Measurements from ENCODE around the gene PALMD.

PALMD gene

GRCh38 chr1:99634971-99635624, 10.8 kb upstream of the PALMD start:
- no peak for DNase-seq (ENCODE audit: low read depth)

- DNase-seq (ENCODE audit: low read depth) = no peak
These were observed 10.2 kb upstream of the PALMD start for GRCh38 chr1:99635664-99636063.

- DNase-seq (ENCODE audit: low read depth) = no peak
These were observed 9.2 kb upstream of the PALMD start for GRCh38 chr1:99636647-99637175.

- no peak for DNase-seq (ENCODE audit: low read depth)
These were observed 7.1 kb upstream of the PALMD start for GRCh38 chr1:99638853-99639252.

GRCh38 chr1:99639408-99639807, 6.5 kb upstream of the PALMD start:
- DNase-seq (ENCODE audit: low read depth) = no peak

- DNase-seq (ENCODE audit: low read depth) = no peak
These were observed 6.0 kb upstream of the PALMD start for GRCh38 chr1:99639945-99640344.

GRCh38 chr1:99640672-99641071, 5.2 kb upstream of the PALMD start:
- no peak for DNase-seq (ENCODE audit: low read depth)

GRCh38 chr1:99641558-99641957, 4.4 kb upstream of the PALMD start:
- DNase-seq (ENCODE audit: low read depth) = no peak

- no peak for DNase-seq (ENCODE audit: low read depth)
These were observed 3.9 kb upstream of the PALMD start for GRCh38 chr1:99642053-99642452.

- DNase-seq (ENCODE audit: low read depth) = no peak
These were observed 2.7 kb upstream of the PALMD start for GRCh38 chr1:99643021-99643779.

GRCh38 chr1:99644279-99645004, 1.5 kb upstream of the PALMD start:
- no peak for DNase-seq (ENCODE audit: low read depth)

- no peak for DNase-seq (ENCODE audit: low read depth)
These were observed 710 bp upstream of the PALMD start for GRCh38 chr1:99645203-99645602.

GRCh38 chr1:99646868-99647267, 955 bp downstream of the PALMD start:
- no peak for DNase-seq (ENCODE audit: low read depth)

GRCh38 chr1:99647490-99647889, 1.6 kb downstream of the PALMD start:
- no peak for DNase-seq (ENCODE audit: low read depth)

- DNase-seq (ENCODE audit: low read depth) = no peak
These were observed 2.2 kb downstream of the PALMD start for GRCh38 chr1:99648107-99648506.

GRCh38 chr1:99650030-99650429, 4.1 kb downstream of the PALMD start:
- no peak for DNase-seq (ENCODE audit: low read depth)

- DNase-seq (ENCODE audit: low read depth) = no peak
These were observed 5.0 kb downstream of the PALMD start for GRCh38 chr1:99650773-99651437.

GRCh38 chr1:99652881-99653281, 7.0 kb downstream of the PALMD start:
- no peak for DNase-seq (ENCODE audit: low read depth)

- DNase-seq (ENCODE audit: low read depth) = no peak
These were observed 9.5 kb downstream of the PALMD start for GRCh38 chr1:99655376-99655775.

- DNase-seq (ENCODE audit: low read depth) = no peak
These were observed 10.8 kb downstream of the PALMD start for GRCh38 chr1:99656701-99657100.

- DNase-seq (ENCODE audit: low read depth) = no peak
These were observed 11.5 kb downstream of the PALMD start for GRCh38 chr1:99657213-99658030.

- no peak for DNase-seq (ENCODE audit: low read depth)
These were observed 12.0 kb downstream of the PALMD start for GRCh38 chr1:99658031-99658290.

Data from CMK (cell line).